OCI-LY1 (cell line): Measurements from ENCODE around the gene NR1I2.

Experiments
- EZH2 ChIP-seq: fragments of 200-600 bp; sonication (generic), shearing (Covaris generic); IDR thresholded peaks from 2 replicates; pipeline ENCODE4 v1.8.0; 2017; ENCODE audit warnings: borderline replicate concordance, mixed run types, mild to moderate bottlenecking, antibody characterized with exemption, low read length, moderate library complexity, mixed read lengths
- TF ChIP-seq, protein P1 (sequence below): fragments of 200-600 bp; sonication (generic), shearing (Covaris generic); IDR thresholded peaks from 2 replicates; pipeline ENCODE4 v1.5.1; 2017; ENCODE audit warnings: mild to moderate bottlenecking, antibody characterized with exemption, low read length, moderate library complexity, mixed read lengths

DNA sequence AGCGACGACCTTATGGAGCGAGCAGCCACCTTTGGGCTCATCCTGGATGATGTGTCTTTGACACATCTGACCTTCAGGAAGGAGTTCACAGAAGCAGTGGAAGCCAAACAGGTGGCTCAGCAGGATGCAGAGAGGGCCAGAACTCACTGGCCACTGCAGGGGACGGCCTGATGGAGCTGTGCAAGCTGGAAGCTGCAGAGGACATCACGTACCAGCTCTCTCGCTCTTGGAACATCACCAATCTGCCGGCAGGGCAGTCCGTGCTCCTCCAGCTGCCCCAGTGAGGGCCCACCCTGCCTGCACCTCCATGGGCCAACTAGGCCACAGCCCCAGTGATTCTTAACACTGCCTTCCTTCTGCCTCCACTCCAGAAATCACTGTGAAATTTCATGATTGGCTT lies 10.4 kb downstream of the NR1I2 start:
- TF ChIP-seq, protein P1, sequence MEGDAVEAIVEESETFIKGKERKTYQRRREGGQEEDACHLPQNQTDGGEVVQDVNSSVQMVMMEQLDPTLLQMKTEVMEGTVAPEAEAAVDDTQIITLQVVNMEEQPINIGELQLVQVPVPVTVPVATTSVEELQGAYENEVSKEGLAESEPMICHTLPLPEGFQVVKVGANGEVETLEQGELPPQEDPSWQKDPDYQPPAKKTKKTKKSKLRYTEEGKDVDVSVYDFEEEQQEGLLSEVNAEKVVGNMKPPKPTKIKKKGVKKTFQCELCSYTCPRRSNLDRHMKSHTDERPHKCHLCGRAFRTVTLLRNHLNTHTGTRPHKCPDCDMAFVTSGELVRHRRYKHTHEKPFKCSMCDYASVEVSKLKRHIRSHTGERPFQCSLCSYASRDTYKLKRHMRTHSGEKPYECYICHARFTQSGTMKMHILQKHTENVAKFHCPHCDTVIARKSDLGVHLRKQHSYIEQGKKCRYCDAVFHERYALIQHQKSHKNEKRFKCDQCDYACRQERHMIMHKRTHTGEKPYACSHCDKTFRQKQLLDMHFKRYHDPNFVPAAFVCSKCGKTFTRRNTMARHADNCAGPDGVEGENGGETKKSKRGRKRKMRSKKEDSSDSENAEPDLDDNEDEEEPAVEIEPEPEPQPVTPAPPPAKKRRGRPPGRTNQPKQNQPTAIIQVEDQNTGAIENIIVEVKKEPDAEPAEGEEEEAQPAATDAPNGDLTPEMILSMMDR = no peak
- no peak for TF ChIP-seq EZH2
